ENCODE data around the gene CCL20.

CCL20 gene

GRCh38 chr2:227804975-227805374 is 8.7 kb upstream of the CCL20 start:
- DNase-seq = no peak

- no peak for DNase-seq
Observed at GRCh38 chr2:227805578-227805977, 8.1 kb upstream of the CCL20 start.

GRCh38 chr2:227808936-227809335 is 4.7 kb upstream of the CCL20 start:
- DNase-seq = no peak

GRCh38 chr2:227812001-227812400 is 1.6 kb upstream of the CCL20 start:
- no peak for DNase-seq

DNA sequence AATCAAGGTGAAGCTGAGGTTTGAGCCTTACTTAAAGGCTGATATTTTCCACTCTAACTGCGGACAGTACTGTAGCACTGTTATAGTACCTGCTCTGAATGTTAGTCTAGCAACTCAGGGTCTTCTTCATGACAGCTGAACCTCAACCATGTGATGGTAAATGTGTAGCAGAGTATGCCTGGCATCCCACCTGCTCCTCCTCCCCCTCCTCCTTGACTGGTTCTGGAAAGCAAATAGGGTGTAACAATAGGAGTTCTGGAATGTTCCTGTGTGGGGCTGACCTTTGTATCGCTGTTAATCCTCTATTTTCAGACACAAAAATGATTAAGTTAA is 447 bp upstream of the CCL20 start:
- no peak for DNase-seq

- no peak for DNase-seq
Observed at GRCh38 chr2:227815066-227815465, 1.4 kb downstream of the CCL20 start.

DNA sequence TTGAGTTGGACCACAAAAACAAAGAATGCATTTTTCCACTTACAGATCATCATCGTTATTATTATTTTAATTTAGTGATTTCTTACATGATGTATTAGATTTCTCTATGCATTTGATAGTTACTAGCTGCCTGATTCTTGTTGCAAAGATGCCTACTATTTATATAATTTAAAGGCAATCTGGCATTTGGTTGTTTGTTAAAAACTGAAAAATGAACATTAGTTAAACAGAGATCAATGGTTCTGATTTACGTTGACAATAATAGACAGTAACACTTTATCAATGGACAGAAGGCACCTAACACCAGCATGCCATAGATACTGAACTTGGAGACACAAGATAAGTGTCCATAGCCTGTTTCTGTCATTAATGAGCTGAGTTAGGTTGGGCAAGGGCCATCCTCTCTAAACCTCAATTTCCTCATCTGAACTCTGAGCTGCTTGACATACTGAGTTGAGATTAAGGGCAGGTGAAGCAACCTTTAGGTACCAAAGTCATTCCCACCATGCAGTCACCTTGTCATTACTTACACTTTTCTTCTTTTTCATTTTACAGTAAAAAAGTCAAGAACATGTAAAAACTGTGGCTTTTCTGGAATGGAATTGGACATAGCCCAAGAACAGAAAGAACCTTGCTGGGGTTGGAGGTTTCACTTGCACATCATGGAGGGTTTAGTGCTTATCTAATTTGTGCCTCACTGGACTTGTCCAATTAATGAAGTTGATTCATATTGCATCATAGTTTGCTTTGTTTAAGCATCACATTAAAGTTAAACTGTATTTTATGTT is 3.1 kb downstream of the CCL20 start:
- DNase-seq = no peak

- no peak for DNase-seq
Observed at GRCh38 chr2:227817336-227817735, 3.7 kb downstream of the CCL20 start.

- DNase-seq = peak; percentile 21
Observed at GRCh38 chr2:227817850-227818674, 4.4 kb downstream of the CCL20 start.

DNA sequence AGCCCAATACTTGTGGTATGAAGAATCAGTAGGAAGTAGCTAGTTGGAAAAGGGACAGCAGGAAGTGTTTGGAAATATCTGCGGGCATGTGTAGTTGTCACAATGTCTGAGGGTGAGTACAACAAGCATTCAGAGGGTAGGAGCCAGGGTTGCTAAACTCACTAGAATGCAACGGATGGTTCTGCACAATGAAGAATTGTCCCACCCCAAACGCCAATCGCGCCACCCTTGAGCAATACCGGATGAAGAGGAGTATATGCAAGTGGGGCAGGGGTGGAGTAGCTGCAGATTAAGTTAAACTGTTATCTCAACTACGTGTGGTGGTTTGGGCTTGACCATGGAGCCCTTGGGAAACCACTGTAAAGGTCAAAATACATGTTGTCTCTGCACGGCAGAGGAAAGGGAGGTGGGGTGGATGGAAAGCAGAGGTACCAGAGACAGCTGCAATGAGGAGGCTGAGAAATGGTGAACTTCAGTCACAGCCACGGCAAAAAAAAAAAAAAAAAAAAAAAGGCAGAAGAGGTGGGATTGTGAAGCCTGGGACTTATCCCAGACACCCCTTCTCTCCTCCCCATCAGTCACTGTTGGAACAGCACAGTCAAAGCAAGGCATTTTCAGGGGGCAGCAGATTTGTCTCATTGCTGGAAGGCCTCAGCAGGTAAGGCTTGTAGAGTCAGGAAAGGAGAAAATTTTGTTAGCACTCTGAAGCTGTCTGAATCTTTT is 5.2 kb downstream of the CCL20 start:
- DNase-seq = no peak

GRCh38 chr2:227819398-227819697 is 5.7 kb downstream of the CCL20 start:
- no peak for DNase-seq

GRCh38 chr2:227821043-227821942 is 7.7 kb downstream of the CCL20 start:
- DNase-seq = no peak

- DNase-seq = no peak
Observed at GRCh38 chr2:227822416-227823003, 8.9 kb downstream of the CCL20 start.

GRCh38 chr2:227823922-227824321 is 10.3 kb downstream of the CCL20 start:
- no peak for DNase-seq

DNA sequence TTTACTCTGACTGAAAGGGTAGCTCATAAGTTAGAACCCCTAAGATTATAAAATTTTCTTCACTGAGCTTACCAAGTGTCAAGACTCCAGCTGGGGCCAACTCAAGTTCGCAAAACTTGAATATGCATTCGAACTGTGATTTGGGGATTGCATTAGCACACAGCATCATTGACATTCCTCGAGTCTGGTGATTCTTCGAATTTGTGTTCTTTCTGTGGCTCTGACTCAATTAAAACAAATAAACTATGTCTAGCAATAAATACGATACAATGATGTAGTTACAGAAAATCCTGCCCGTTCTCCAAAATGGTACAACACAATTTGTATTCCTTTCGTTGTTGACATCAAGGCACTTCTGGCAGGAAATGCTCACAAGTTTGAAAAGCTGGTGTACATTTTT is 11.1 kb downstream of the CCL20 start:
- DNase-seq = no peak

DNA sequence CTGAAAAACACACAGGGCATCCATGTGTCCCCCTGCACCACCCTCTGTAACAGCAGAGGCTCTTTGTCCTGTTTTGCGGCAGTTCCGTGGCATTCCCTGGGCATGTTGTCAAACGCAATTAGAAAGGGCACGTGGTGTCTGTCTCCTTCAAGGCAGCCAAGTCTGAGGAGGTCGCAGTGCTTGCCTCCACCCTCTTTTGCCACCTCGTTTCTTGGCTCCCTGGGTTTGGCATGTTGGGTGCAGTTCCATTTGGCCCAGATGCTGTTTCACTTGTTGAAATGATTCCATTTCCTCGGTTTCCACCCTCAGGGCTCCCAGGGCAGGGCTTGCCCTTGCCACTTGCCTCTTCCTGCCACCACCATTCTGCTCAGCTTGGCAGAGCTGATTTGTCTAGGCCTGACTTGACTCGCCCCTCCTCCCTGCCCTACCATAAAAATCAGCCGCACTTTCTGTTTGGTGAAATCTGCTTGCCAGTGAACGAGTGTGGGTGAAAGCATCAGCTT is 12.4 kb downstream of the CCL20 start:
- no peak for DNase-seq

DNA sequence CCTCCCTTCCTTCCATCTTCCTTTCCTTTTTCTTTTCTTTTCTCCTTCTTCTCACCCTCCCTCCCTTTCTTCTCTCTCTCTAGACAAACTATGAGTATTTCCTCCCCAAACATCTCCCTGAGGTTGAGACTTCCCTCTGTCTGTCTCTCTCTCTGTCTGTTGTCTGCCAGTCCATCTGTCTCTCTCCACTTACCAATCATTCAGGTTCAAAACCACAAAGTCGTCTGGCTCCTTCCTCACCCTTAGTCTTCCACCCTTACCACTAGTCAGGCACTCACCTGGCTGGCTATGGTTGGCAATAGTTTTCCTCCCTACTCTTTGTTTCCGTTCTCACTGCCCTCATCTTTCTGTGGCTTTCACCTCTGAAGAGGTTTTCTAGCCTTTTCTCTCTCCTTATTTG is 12.9 kb downstream of the CCL20 start:
- DNase-seq = no peak

- DNase-seq = no peak
Observed at GRCh38 chr2:227827143-227827542, 13.5 kb downstream of the CCL20 start.

GRCh38 chr2:227828477-227828912 is 14.9 kb downstream of the CCL20 start:
- DNase-seq = no peak

- no peak for DNase-seq
Observed at GRCh38 chr2:227829337-227829736, 15.7 kb downstream of the CCL20 start.

- DNase-seq = no peak
Observed at GRCh38 chr2:227834423-227834822, 20.8 kb downstream of the CCL20 start.

Data from NCI-H82 (cell line).